GM12891 (cell line): Measurements from ENCODE around the gene MFSD11.
"Not testable (repeated sequence)": the region's sequence is repeated elsewhere in the genome, so short reads cannot be mapped to it uniquely, and the experiment has no call there.

Experiments
- DNase-seq: peaks from one replicate; pipeline ENCODE4 v3.0.0; 2011; ENCODE audit warnings: low spot score; ENCODE audit not compliant: insufficient read length
- FAIRE-seq: peaks from 2 replicates; lab custom pipeline; 2011; peaks lifted over from hg19 to GRCh38; lab: Jason Lieb, UNC
- PAX5 ChIP-seq: IDR thresholded peaks from 2 replicates; pipeline ENCODE4 v1.6.1; 2011; ENCODE audit warnings: low read length, moderate library complexity, mild to moderate bottlenecking; ENCODE audit not compliant: insufficient read depth, severe bottlenecking
- POLR2A ChIP-seq: IDR thresholded peaks from 2 replicates; pipeline ENCODE4 v1.6.1; 2011; ENCODE audit warnings: low read depth, low read length, control low read depth
- POLR2AphosphoS5 ChIP-seq: IDR thresholded peaks from 2 replicates; pipeline ENCODE4 v1.6.1; 2011; ENCODE audit warnings: low read depth, low read length, control low read depth
- POU2F2 ChIP-seq: IDR thresholded peaks from 2 replicates; pipeline ENCODE4 v1.6.1; 2011; ENCODE audit warnings: low read depth, mild to moderate bottlenecking, control low read depth, low read length, moderate library complexity
- SPI1 ChIP-seq: IDR thresholded peaks from 2 replicates; pipeline ENCODE4 v1.6.1; 2011; ENCODE audit warnings: low read depth, low read length, control low read depth
- TAF1 ChIP-seq: IDR thresholded peaks from 2 replicates; pipeline ENCODE4 v1.6.1; 2011; ENCODE audit warnings: low read depth, low read length, control low read depth

The MFSD11 gene

GRCh38 chr17:76734080-76734840, 3.7 kb upstream of the MFSD11 start:
- DNase-seq = no peak
- FAIRE-seq = peak; percentile 33

GRCh38 chr17:76735006-76735405, 2.9 kb upstream of the MFSD11 start:
- TF ChIP-seq POLR2A = peak; percentile 51; the same call in 1 of the 2 replicates
- no peak for TF ChIP-seq TAF1
- TF ChIP-seq PAX5 = no peak
- TF ChIP-seq SPI1 = no peak
- no peak for TF ChIP-seq POU2F2
- TF ChIP-seq POLR2AphosphoS5 = peak; percentile 21; the same call in 1 of the 2 replicates
- FAIRE-seq = peak; percentile 90
- no peak for DNase-seq

More at GRCh38 chr17:76734080-76734840, 3.7 kb upstream of the MFSD11 start:
- TF ChIP-seq POLR2A = no peak
- TF ChIP-seq POLR2AphosphoS5 = no peak
- TF ChIP-seq POU2F2 = no peak
- TF ChIP-seq SPI1 = no peak

GRCh38 chr17:76735586-76736348, 2.2 kb upstream of the MFSD11 start:
- DNase-seq (no peak), FAIRE-seq (no peak)
- TF ChIP-seq SPI1 = no peak
- no peak for TF ChIP-seq TAF1
- TF ChIP-seq POU2F2 = no peak
- 0 out of 2 replicates have a peak, but pooled peaks have one; percentile 9 for TF ChIP-seq POLR2A
- TF ChIP-seq PAX5 = no peak
- TF ChIP-seq POLR2AphosphoS5 = no peak

GRCh38 chr17:76736349-76737081, 1.4 kb upstream of the MFSD11 start:
- FAIRE-seq (peak; percentile 72), DNase-seq (no peak)
- peak; percentile 54; the same call in 1 of the 2 replicates for TF ChIP-seq POLR2AphosphoS5
- TF ChIP-seq POLR2A = peak; percentile 42; the same call in 1 of the 2 replicates
- peak; percentile 63; the same call in 1 of the 2 replicates for TF ChIP-seq TAF1
- no peak for TF ChIP-seq POU2F2

GRCh38 chr17:76737082-76737675, 740 bp upstream of the MFSD11 start, which contains the start of gene SRSF2:
Gene SRSF2, minus strand, starts transcription at chr17:76737331. Its CDS starts 171 bp downstream, at chr17:76737160.
- TF ChIP-seq POU2F2 (peak; percentile 97), POLR2A (peak; percentile 100), POLR2AphosphoS5 (peak; percentile 100), PAX5 (no peak), TAF1 (peak; percentile 98), SPI1 (peak; percentile 9; the same call in 1 of the 2 replicates)
- peak; percentile 85 for DNase-seq
- FAIRE-seq = no peak

GRCh38 chr17:76738468-76738850, 540 bp downstream of the MFSD11 start:
- TF ChIP-seq POU2F2 (no peak), SPI1 (peak; percentile 61)
- DNase-seq (no peak), FAIRE-seq (no peak)

GRCh38 chr17:76739568-76740115, 1.7 kb downstream of the MFSD11 start:
- not testable (repeated sequence) for FAIRE-seq

GRCh38 chr17:76740329-76741118, 2.6 kb downstream of the MFSD11 start:
- TF ChIP-seq POU2F2 (no peak), PAX5 (no peak), POLR2A (no peak), TAF1 (no peak), SPI1 (no peak), POLR2AphosphoS5 (no peak)
- FAIRE-seq (no peak), DNase-seq (no peak)

More at GRCh38 chr17:76739568-76740115, 1.7 kb downstream of the MFSD11 start:
- not testable (repeated sequence) for DNase-seq
